ENCODE measurements around the gene EPB41.
"Not testable (repeated sequence)": the region's sequence is repeated elsewhere in the genome, so short reads cannot be mapped to it uniquely, and the experiment has no call there.

EPB41 gene

DNA sequence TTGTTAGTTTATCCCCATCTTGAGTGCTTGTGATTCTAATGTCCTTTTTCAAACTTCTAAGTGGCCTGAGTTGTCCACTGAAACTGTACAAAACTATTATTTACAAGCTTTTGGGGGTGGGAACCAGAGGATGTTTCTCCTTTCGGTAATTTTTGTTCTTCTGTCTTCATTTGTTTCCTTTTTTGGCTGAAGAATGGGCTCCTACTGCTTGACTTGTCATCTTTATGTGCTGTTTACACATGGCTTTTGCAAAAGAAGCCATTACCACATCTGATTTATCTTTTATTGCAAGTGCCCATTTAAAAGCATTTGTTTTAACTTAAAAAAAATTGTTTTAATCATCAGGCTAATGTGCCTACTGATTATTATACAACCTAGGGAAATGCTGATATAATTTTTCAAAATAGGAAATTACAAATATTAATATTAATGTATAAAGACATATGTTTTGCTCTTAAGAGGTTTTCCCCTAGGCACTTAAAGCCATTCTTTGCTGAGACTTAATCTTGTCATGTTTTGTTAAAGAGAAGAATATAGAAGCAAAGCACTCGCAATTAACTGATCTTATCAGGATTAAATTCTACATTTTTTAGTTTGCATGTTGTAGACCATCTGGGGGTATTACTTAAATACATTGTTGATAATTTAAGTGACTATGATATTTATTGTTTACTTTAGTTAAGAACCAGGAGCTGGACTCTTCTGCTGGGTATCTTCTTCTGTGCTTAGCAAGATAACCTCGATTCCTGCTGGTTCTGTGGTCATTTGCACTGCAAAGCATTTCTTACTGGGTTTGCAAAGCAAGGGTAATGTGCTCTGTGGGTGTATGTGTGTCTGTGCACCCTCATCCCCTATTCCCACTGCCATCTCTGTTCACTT lies 169.2 kb downstream of the EPB41 start:
- DNase-seq (ENCODE audit: low spot score) = no peak
- TF ChIP-seq, protein P1, sequence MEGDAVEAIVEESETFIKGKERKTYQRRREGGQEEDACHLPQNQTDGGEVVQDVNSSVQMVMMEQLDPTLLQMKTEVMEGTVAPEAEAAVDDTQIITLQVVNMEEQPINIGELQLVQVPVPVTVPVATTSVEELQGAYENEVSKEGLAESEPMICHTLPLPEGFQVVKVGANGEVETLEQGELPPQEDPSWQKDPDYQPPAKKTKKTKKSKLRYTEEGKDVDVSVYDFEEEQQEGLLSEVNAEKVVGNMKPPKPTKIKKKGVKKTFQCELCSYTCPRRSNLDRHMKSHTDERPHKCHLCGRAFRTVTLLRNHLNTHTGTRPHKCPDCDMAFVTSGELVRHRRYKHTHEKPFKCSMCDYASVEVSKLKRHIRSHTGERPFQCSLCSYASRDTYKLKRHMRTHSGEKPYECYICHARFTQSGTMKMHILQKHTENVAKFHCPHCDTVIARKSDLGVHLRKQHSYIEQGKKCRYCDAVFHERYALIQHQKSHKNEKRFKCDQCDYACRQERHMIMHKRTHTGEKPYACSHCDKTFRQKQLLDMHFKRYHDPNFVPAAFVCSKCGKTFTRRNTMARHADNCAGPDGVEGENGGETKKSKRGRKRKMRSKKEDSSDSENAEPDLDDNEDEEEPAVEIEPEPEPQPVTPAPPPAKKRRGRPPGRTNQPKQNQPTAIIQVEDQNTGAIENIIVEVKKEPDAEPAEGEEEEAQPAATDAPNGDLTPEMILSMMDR (IDR thresholded peaks at IDR 0.05; ENCODE audit: borderline replicate concordance, control extremely low read depth, extremely low read depth, insufficient read depth, missing control alignments) = no peak
- in situ Hi-C loops (cut with MboI; ENCODE audit: low sequenced_read_pairs, unreplicated experiment) = no loop called here

DNA sequence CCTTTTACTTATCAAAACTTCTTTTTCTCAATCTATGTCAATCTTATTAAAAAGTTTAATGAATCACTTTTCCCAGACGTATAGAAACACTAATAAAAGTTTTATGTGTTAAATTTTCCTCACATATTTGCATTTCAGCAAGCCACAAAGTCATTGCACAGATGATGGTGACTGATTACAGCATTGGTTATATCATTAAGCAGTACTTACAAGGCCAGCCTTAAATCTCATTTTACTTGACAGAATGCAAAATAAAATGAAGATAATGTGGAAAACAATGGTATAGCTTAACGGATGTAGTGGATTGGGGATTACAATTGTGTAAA lies 169.8 kb downstream of the EPB41 start:
- no peak for DNase-seq (ENCODE audit: low spot score)
- TF ChIP-seq, protein P1 (IDR thresholded peaks at IDR 0.05; ENCODE audit: borderline replicate concordance, control extremely low read depth, extremely low read depth, insufficient read depth, missing control alignments) = no peak
- in situ Hi-C loops (cut with MboI; ENCODE audit: low sequenced_read_pairs, unreplicated experiment) = no loop called here

DNA sequence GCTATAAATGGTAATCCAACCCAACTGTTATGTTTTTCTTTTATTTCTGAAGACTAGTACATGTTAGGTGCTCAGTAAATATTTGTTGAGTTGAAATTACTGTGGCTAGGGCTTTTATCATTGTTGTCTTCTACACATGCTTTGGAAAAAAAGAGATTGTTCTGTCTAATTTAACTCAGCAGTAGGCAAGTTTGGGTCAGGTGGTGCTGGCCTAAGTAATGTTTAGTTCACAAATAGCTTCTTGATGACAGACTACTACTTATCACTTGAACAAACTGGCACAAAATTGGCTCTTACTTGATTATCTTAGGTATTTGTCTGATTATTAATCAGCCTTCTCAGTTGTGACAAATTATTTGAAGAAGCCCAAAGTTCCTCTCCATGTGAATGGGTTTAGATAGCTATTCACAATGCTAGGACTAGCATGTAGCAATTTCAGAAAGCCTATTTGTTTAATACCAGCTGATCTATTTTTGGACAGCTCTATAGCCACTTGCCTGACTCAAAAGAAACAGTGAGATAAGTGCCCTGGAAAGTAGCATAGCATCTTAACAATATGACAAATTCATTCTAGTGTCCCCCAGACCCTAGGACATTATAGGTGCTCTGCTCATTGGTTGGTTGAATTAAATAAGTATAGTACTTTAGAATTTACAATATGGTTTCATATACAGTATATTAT lies 176.7 kb downstream of the EPB41 start:
- DNase-seq (ENCODE audit: low spot score) = no peak
- TF ChIP-seq, protein P1 (IDR thresholded peaks at IDR 0.05; ENCODE audit: borderline replicate concordance, control extremely low read depth, extremely low read depth, insufficient read depth, missing control alignments) = no peak
- in situ Hi-C loops (cut with MboI; ENCODE audit: low sequenced_read_pairs, unreplicated experiment) = no loop called here

DNA sequence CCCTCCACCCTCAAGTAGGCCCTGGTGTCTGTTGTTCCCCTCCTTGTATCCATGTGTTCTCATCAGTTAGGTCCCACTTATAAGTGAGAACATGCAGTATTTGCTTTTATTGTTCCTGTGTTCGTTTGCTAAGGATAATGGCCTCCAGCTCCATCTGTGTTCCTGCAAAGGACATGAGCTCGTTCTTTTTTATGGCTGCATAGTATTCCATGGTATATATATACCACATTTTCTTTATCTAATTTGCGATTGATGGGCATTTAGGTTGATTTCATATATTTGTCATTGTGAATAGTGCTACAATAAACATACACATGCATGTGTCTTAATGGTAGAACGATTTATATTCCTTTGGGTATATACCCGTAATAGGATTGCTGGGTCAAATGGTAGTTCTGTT lies 178.3 kb downstream of the EPB41 start:
- in situ Hi-C loops (cut with MboI; ENCODE audit: low sequenced_read_pairs, unreplicated experiment); DNase-seq (ENCODE audit: low spot score): not testable (repeated sequence)

DNA sequence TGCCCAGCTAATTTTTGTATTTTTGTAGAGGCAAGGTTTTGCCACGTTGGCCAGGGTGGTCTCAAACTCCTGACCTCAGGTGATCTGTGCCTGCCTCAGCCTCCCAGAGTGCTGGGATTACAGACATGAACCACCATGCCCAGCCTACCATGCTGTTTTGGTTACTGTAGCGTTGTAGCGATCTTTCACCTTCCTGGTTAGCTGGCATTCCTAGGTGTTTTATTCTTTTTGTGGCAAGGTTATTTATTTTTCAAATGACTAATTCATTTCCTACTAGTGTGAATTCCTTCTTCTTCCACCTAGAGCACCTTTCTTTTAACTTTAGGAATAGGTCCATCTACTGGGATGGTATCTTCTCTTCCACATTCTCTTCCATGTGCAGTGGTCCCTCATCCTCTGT lies 180.1 kb downstream of the EPB41 start:
- DNase-seq (ENCODE audit: low spot score) = no peak
- TF ChIP-seq, protein P1 (IDR thresholded peaks at IDR 0.05; ENCODE audit: borderline replicate concordance, control extremely low read depth, extremely low read depth, insufficient read depth, missing control alignments) = no peak
- in situ Hi-C loops (cut with MboI; ENCODE audit: low sequenced_read_pairs, unreplicated experiment) = no loop called here

DNA sequence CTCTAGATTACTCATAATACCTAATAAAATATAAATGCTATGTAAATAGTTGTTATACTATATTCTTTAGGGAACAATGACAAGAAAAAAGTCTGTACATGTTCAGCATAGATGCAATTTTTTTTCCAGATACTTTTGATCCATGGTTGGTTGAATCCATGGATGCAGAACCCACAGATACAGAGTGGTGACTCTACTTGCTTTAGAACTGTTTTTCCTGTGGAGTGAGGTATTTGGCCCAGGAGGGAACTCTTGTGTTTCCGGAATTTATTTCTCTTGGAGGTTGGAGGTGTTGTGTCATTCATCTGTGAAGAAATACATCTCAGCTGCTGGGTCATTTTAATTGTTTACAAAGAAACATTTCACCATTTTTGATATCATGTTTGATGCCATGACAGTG lies 180.6 kb downstream of the EPB41 start:
- DNase-seq (ENCODE audit: low spot score) = no peak
- in situ Hi-C loops (cut with MboI; ENCODE audit: low sequenced_read_pairs, unreplicated experiment) = no loop called here
- TF ChIP-seq, protein P1 (IDR thresholded peaks at IDR 0.05; ENCODE audit: borderline replicate concordance, control extremely low read depth, extremely low read depth, insufficient read depth, missing control alignments) = no peak

DNA sequence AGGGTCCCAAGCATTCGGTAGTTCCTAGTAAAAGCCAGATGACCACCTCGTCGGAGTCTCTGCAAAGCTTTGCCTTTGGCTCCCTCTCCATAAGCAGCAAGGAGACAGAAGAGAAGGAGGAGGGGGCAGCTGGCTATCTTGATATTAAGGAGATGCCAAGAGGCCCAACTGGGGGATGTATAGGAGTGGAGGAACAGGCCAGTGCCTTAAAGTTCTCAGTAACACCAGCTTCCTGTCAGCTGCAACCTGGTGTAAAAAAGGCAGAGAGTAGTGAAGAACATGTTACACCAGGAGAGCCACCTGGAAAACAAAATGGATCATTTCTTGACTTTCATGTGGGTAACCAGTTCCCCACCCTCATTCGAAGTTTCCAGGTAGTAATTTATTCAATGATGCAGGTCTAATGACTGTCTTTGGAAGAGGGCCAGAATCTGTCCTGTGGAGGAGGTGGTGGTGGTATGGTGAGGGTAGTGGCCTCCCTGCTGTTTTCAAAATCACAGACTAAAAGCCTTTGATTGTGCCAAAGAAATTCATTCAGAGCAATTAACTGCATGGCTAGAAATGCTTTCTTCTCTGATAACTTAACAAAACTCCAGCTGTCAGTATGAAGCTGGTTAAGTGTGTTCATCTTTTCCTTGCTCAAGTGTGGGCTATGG lies 182.0 kb downstream of the EPB41 start:
- TF ChIP-seq, protein P1 (IDR thresholded peaks at IDR 0.05; ENCODE audit: borderline replicate concordance, control extremely low read depth, extremely low read depth, insufficient read depth, missing control alignments) = no peak
- DNase-seq (ENCODE audit: low spot score) = no peak

More for the DNA sequence above, 182.0 kb downstream of the EPB41 start:
- in situ Hi-C loops (cut with MboI; ENCODE audit: low sequenced_read_pairs, unreplicated experiment) = no loop called here

Measured in GM13976 (cell line).